NCI-H82 treated with DMSO at 0.1 percent for 48 hours (cell line): Measurements from ENCODE around the gene DLL4.
"Not testable (repeated sequence)": the region's sequence is repeated elsewhere in the genome, so short reads cannot be mapped to it uniquely, and the experiment has no call there.

Experiments
- DNase-seq: peaks from one replicate; lab custom pipeline; 2025; ENCODE audit not compliant: unreplicated experiment; lab: John Stamatoyannopoulos, UW

Gene DLL4

DNA sequence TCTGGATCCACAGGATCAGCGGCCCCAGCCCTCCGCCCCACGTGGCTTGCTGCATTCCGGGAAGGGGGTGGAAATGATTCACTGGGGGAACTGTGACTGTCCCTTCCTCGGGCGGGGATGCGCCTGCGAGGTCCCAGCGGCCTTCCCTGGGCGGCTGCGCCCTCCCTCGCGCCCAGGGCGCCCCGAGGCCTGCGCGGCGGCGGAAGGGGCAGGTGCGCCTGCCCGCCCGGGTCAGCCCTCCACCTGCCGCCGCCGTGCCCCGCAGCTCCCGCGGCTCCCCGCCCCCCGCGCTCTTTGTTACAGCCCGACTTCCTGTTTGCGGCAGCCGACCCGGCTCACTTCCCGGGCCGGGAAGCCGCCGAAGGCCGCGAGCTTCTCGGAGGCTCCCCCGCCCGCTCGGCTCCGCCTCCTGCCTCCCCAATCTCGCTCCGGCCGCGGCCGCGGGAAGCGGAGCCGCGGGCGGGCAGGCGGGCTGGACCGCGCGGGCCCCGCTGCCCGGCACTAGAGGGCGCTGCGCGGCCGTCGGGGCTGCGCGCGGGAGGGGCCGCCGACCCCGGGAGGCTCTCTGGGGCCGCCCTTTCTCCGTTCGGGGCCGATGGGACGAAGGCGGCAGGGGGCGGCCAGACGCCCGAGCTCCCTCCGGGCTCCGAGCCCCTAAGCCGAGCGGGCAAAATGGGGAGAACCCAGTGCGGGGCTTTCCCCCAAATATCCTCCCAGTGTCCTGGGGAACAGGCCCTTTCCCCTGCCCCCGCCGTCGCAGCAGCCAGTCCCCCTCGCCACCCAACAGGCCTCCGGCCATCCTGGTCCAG is 12.6 kb downstream of the DLL4 start:
- no peak for DNase-seq

DNA sequence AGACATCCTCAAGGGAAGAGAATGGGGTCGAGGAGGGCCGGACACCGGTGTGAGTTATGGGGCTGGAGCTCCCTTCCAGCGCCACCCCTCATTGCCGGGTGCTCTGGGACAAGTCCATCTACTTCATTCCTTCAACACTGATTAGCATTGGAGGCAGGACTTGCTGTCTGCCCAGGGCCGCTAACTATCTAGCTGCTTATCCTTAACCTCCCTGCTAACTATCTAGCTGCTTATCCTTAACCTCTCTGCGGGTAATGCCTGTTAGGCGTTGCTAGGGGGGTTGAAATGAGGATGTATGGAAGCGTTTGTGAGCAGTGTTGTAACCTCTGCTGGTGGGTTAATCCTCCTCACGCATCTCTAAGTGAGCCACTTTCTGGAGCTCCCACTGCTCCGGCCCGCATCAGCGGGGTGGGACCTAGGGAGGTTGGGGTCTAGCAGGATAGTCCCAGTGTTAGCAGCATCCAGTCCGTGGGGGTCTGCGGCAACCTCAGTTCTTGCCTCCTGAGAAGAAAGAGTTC is 13.3 kb downstream of the DLL4 start:
- no peak for DNase-seq

DNA sequence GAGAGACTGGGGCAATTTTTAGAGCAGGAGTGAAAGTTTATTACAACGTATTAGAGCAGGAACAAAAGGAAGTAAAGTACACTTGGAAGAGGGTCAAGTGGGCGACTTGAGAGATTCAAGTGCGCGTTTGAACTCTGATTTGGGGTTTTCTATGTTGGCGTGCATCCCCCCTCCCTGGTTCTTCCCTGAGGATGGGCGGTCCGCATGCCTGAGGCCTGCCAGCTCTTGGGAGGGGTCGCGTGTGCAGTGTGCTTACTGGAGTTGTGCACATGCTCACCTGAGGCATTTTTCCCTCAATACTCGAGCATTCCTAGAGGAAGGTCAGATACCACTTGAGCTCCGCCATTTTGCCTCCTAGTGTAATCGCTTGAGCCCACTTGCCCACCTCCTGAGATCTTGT is 13.7 kb downstream of the DLL4 start:
- DNase-seq: no peak

DNA sequence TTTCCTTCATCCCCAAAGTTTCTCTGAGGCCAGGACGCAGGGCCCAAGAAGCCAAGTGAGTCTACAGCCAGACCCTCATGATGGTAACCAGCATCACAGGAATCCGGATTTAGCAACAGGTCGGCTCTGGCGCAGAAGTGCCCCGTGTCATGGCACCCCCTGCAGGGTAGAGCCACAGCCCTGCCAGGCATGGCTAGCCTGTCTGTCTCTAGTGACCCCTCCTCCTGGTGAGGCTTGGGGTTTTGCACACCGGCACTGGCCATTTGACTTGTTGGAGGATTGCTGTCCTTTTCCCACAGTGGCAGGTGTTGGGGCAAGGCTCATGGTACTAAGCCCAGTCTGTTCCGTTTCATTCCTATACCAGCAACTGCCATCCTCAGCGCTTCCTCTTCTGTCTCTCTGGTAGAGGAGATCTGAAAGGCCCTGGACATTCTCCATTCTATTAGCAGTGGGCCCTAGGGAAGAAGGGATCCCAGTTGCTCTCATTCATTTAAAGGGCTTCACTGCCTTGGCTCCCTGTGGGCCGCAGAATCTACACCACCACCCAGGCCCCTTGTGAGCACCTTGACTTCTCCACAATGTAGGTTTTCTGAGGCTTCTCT is 14.7 kb downstream of the DLL4 start:
- DNase-seq: no peak

- no peak for DNase-seq
Measured at GRCh38 chr15:40944510-40945296, 15.6 kb downstream of the DLL4 start.

DNA sequence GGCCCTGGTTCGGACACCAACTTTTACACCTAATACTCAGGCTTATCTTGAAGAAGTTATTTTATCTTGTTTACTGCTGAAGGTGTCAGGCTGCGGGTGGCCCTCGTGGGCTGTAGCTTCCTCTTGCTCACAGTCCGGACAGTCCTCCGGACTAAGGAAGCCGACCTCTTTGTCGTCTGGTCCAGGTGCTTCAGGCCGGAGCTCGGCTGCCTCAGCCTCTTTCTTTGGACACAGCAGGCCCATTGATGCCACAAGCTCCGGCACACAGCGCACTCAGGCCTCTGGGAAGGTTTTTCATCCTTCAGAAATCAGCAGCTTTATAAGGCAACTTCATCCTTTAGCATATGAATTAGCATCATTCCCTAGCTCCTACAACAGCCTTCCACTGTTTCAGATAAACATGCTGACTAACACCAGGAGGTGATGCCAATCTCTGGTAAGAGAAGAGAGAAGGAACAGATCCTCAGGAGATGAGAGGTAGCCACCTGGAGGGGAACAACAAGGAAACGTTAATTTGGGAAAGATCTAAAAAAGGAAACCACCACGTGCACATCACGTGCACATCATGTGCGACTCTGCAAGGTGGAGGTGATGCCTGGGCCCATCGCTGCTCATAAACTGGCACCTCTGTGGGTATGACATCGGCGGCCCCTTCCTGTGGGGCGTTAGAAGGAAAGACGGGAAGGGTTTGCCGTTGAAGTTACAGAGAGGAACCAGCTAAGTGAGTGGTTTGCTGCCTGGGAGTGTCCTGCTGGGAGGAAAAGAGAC is 19.8 kb downstream of the DLL4 start:
- DNase-seq: no peak

- no peak for DNase-seq
Measured at GRCh38 chr15:40949756-40950207, 20.6 kb downstream of the DLL4 start.

GRCh38 chr15:40951764-40952163 is 22.6 kb downstream of the DLL4 start:
- DNase-seq: no peak

DNA sequence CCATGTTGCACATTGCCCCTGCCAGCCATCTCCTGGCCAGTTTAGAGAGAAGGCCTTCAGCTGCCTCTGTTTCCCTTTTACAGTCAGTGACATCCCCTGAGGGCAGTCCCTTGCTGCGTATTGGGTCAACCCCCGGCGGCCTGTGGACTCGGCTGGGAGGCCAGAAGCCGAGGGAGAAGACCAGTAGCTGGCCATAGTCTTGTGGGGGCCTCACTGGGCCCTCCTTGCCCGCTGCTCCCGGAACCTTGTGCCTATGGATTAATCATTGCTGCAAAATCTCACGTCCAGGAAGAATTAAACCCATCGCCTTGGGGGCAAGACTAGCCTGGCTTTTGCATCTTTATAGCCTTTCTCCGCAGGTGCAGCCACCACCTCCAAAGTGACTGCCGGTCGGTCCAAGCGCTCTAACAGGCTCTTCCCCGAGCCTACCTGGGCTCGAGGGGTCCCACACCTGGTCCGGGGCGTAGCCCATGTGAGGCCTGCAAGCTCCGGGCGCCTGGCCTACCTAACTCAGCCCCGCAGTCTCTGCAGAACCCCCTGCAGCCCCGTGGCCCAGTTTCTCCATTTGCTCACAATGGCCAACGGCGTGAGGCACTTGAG is 23.3 kb downstream of the DLL4 start:
- DNase-seq: no peak

DNA sequence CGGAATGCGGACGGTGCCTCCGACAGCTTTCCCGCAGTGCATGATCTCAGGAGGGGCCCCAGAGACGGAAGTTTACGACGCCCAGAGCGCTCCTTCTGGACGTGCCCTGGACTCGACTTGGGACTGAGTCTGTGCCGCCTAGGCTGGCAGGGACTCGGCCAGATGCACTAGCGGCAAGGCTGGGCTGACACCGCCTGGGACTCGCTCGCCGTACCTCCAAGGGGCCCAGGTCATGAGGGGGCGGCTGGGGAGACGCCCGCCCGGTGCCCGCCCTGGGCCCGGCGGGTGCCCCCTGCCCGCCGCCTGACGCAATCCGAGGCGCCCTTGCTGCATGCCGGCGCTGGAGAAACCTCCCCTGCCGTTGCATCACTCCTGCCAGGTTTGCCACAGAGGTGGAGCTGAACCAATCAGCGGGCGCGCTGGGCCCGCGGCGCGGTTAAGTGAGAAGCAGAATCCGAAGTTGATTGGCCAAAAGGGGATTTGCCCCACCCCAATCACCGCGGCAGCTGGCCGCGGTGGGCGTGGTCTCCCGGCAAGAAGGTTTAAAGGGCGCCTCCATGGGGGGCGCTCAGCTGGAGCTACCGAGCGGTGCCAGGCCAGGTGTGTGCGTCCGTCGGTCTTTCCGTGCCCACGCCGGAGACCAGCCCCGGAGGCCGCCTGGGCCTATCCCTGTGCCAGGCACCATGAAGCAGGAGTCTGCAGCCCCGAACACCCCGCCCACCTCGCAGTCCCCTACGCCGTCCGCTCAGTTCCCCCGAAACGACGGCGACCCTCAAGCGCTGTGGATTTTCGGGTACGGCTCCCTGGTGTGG is 24.0 kb downstream of the DLL4 start, which contains the start of gene CHAC1:
Gene CHAC1, plus strand, starts transcription at position 571 of the 812 bp plus-strand sequence. Its CDS starts 113 bp downstream, at position 684.
- peak; percentile 85 for DNase-seq

DNA sequence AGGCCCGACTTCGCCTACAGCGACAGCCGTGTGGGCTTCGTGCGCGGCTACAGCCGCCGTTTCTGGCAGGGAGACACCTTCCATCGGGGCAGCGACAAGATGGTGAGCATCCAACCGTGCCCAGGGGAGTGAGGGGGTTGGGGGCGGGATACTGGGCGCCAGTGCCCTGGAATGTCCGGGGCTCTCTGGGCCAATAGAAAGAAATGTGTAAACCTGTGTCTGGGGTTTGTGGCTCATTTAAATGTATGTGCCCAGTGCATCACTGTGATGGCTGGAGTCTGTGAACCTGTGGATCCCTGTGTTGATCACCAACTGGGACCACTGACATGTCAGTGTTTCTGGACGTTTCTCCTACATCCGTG is 24.6 kb downstream of the DLL4 start:
- DNase-seq: no peak

GRCh38 chr15:40954158-40954848 is 25.2 kb downstream of the DLL4 start:
- DNase-seq: not testable (repeated sequence)

GRCh38 chr15:40955141-40955903 is 26.2 kb downstream of the DLL4 start:
- no peak for DNase-seq

DNA sequence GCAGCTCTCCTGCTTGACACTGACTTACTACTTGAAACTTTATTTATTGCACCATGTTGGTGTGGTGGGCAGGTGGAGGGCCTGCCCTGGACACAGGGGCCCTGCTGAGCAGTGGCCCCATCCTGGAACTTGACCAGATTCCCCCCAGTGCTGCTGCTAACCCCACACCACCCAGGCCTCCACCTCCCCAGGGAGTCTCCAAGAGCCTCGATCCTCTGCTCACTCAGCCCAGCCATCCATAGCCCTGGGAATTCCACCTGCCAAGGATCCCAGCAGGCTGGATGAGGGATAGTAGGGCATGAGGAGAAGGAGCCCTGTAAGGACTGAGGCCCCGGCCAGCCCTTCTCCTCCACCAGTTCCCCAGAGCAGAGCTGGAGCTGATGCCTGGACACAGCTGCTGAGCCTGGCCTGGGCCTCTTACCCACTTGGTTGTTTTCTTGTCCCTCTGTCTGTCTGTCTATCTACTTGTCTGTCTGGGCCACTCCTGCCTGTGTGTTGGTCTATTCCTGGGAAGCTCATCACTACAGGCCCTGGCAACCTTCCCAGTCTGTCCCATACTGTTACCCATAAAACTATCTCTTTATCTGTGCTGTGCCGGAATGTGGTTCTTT is 26.9 kb downstream of the DLL4 start:
- no peak for DNase-seq

- no peak for DNase-seq
Measured at GRCh38 chr15:40956541-40956982, 27.4 kb downstream of the DLL4 start.

DNA sequence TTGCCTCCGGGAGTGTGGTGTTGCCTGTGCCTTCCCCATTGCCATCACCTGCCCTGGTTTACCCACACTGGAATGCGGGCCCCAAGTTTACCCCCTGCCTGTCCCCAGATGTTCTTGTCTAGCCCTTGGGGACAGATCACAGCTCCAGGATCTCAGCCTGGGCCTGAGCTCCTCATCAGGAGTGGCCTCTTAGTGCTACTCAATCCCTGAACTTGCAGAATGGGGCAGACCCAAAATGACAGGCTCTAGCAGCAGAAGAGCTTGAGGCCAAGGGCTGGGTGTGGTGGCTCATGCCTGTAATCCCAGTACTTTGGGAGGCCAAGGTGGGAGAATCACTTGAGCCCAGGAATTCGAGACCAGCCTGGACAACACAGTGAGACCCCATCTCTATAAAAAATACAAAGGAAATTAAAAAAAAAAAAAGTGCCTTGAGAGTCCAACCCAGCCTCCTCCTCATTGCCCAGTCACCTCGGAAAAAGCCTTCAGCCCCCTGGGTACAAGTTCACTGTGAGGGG is 28.0 kb downstream of the DLL4 start:
- no peak for DNase-seq

DNA sequence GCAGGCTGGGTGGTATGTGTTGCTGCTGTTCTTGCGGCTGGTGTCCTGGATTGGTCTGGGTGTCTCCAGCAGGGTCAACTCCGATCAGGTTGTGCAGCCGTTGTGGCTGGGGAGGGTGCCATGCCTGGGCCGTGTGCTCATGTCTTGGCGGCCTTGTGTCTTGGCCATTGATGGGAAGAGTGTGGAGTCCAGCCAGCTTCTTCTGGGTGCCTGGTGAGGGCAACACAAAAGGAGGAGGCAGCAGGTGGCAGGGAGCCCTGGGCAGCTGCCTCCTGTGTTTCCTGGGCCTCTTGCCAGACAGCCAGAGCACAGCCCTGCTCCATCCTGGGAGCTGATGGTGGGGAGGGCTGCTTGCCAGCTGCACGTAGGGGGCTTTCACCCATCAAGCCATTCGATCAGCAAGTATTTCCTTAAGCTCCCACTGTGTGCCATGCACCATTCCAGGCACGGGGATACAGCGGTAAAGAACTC is 28.5 kb downstream of the DLL4 start:
- no peak for DNase-seq
